Measurements from ENCODE around the gene POU6F2. TPM values are rescaled to one million over a fixed set of nuclear protein-coding genes. Genes with fewer than 3 reads are reported as not detected.

The POU6F2 gene
- total and polyA plus RNA-seq, 2 donors (not counting 1 experiment from before 2014, with no cell fraction given): under 0.01 TPM; not detected in 1

- Histone ChIP-seq H3K27me3 (ENCODE audit: control insufficient read depth, insufficient read depth, low read length) (no peaks in the 10 kb centered on the region), H3K4me3 (replicated peaks in 1 of 4; ENCODE audit: control extremely low read depth in 1 of 4, insufficient read depth in 1 of 4, low read depth in 3 of 4, low read length in 4 of 4) (no peak overlapping the region), H3K4me1 (ENCODE audit: control insufficient read depth, extremely low read depth, insufficient read depth, low read length) (no peaks in the 10 kb centered on the region), H3K27ac (ENCODE audit: insufficient read depth, low read length) (no peak overlapping the region), H2AFZ (ENCODE audit: low read length) (no peak overlapping the region), H3K4me2 (ENCODE audit: extremely low read depth, insufficient read depth, low read length) (no peak overlapping the region), H3K36me3 (ENCODE audit: control insufficient read depth, insufficient read depth, low read length) (no peaks in the 10 kb centered on the region), H4K20me1 (ENCODE audit: control insufficient read depth, extremely low read depth, insufficient read depth, low read length) (no peaks in the 10 kb centered on the region), H3K79me2 (ENCODE audit: control insufficient read depth, insufficient read depth, low read length) (no peaks in the 10 kb centered on the region), H3K9me3 (ENCODE audit: control insufficient read depth, insufficient read depth, low read depth, low read length) (no peaks in the 10 kb centered on the region), H3K9ac (ENCODE audit: insufficient read depth, low read length) (no peak overlapping the region)
- TF ChIP-seq EZH2 (IDR thresholded peaks at IDR 0.05; ENCODE audit: low read length, missing control alignments): no peak
- peak; percentile 93 to 98 for TF ChIP-seq CTCF (conservative IDR thresholded peaks at IDR 0.05 in 1 of 2, IDR thresholded peaks at IDR 0.05 in 1 of 2; ENCODE audit: low read depth in 1 of 2, low read length in 2 of 2)
- peak; percentile 18 to 55 for DNase-seq (ENCODE audit: low read depth in 2 of 2)
Observed at GRCh38 chr7:38932509-38933168, 45.1 kb upstream of the POU6F2 start.

GRCh38 chr7:38934051-38934450 lies 43.7 kb upstream of the POU6F2 start:
- Histone ChIP-seq H3K79me2 (ENCODE audit: control insufficient read depth, insufficient read depth, low read length) (no peaks in the 10 kb centered on the region), H3K9me3 (ENCODE audit: control insufficient read depth, insufficient read depth, low read depth, low read length) (no peaks in the 10 kb centered on the region), H3K9ac (ENCODE audit: insufficient read depth, low read length) (no peak overlapping the region), H3K27ac (ENCODE audit: insufficient read depth, low read length) (no peak overlapping the region), H3K4me1 (ENCODE audit: control insufficient read depth, extremely low read depth, insufficient read depth, low read length) (no peaks in the 10 kb centered on the region), H2AFZ (ENCODE audit: low read length) (no peak overlapping the region), H3K4me2 (ENCODE audit: extremely low read depth, insufficient read depth, low read length) (no peak overlapping the region), H3K36me3 (ENCODE audit: control insufficient read depth, insufficient read depth, low read length) (no peaks in the 10 kb centered on the region), H3K4me3 (replicated peaks in 1 of 4; ENCODE audit: control extremely low read depth in 1 of 4, insufficient read depth in 1 of 4, low read depth in 3 of 4, low read length in 4 of 4) (no peak overlapping the region), H3K27me3 (ENCODE audit: control insufficient read depth, insufficient read depth, low read length) (no peaks in the 10 kb centered on the region), H4K20me1 (ENCODE audit: control insufficient read depth, extremely low read depth, insufficient read depth, low read length) (no peaks in the 10 kb centered on the region)
- no peak for TF ChIP-seq EZH2 (IDR thresholded peaks at IDR 0.05; ENCODE audit: low read length, missing control alignments)
- no peak for TF ChIP-seq CTCF (conservative IDR thresholded peaks at IDR 0.05 in 1 of 2, IDR thresholded peaks at IDR 0.05 in 1 of 2; ENCODE audit: low read depth in 1 of 2, low read length in 2 of 2)
- no peak for DNase-seq (ENCODE audit: low read depth in 2 of 2)

GRCh38 chr7:38934536-38934935 lies 43.2 kb upstream of the POU6F2 start:
- DNase-seq (ENCODE audit: low read depth in 2 of 2): peak in 1 of 2 donors; percentile 22
- no peaks in the 10 kb centered on the region for H3K4me1 ChIP-seq (ENCODE audit: control insufficient read depth, extremely low read depth, insufficient read depth, low read length)
- H3K9ac ChIP-seq (ENCODE audit: insufficient read depth, low read length): no peak overlapping the region

More at GRCh38 chr7:38934536-38934935, 43.2 kb upstream of the POU6F2 start:
- Histone ChIP-seq H3K9me3 (ENCODE audit: control insufficient read depth, insufficient read depth, low read depth, low read length) (no peaks in the 10 kb centered on the region), H3K36me3 (ENCODE audit: control insufficient read depth, insufficient read depth, low read length) (no peaks in the 10 kb centered on the region), H3K27me3 (ENCODE audit: control insufficient read depth, insufficient read depth, low read length) (no peaks in the 10 kb centered on the region), H3K4me3 (replicated peaks in 1 of 4; ENCODE audit: control extremely low read depth in 1 of 4, insufficient read depth in 1 of 4, low read depth in 3 of 4, low read length in 4 of 4) (no peak overlapping the region), H3K27ac (ENCODE audit: insufficient read depth, low read length) (no peak overlapping the region), H3K4me2 (ENCODE audit: extremely low read depth, insufficient read depth, low read length) (no peak overlapping the region), H3K79me2 (ENCODE audit: control insufficient read depth, insufficient read depth, low read length) (no peaks in the 10 kb centered on the region), H2AFZ (ENCODE audit: low read length) (no peak overlapping the region), H4K20me1 (ENCODE audit: control insufficient read depth, extremely low read depth, insufficient read depth, low read length) (no peaks in the 10 kb centered on the region)
- TF ChIP-seq EZH2 (IDR thresholded peaks at IDR 0.05; ENCODE audit: low read length, missing control alignments) (no peak), CTCF (conservative IDR thresholded peaks at IDR 0.05 in 1 of 2, IDR thresholded peaks at IDR 0.05 in 1 of 2; ENCODE audit: low read depth in 1 of 2, low read length in 2 of 2) (no peak)

All from fibroblast of lung (primary cell).